Mammary epithelial cell (primary cell): ENCODE data around the gene KIF23.

Source experiments
- CTCF ChIP-seq, 2 donors: IDR thresholded peaks in 1 of 2; conservative IDR thresholded peaks in 1 of 2; 2 replicates each; pipeline ENCODE4 v1.5.1; 2011 to 2012; ENCODE audit warnings: inconsistent platforms in 2 of 2, low read length in 2 of 2, mild to moderate bottlenecking in 2 of 2, control low read depth in 1 of 2, low read depth in 1 of 2; ENCODE audit not compliant: insufficient read depth in 1 of 2; ENCODE audit errors: extremely low read depth in 1 of 2
- EZH2 ChIP-seq: IDR thresholded peaks from 2 replicates; pipeline ENCODE4 v1.6.1; 2012; ENCODE audit warnings: low read length, inconsistent platforms, borderline replicate concordance

GRCh38 chr15:69393831-69394491 lies 20.2 kb upstream of the KIF23 start:
- TF ChIP-seq EZH2: no peak
- TF ChIP-seq CTCF (conservative IDR thresholded peaks at IDR 0.05 in 1 of 2, IDR thresholded peaks at IDR 0.05 in 1 of 2; ENCODE audit: extremely low read depth in 1 of 2, insufficient read depth in 1 of 2, low read depth in 1 of 2, low read length in 2 of 2): no peak
